ENCODE data around the gene MICU1.

GRCh38 chr10:72564596-72564995 lies 61.3 kb downstream of the MICU1 start:
- no peak for TF ChIP-seq CTCF (optimal IDR thresholded peaks at IDR 0.05 in 1 of 3, IDR thresholded peaks at IDR 0.05 in 1 of 3, conservative IDR thresholded peaks at IDR 0.05 in 1 of 3; ENCODE audit: extremely low read depth in 1 of 3, insufficient read depth in 2 of 3, low read length in 3 of 3)
- no peak for TF ChIP-seq EZH2 (IDR thresholded peaks at IDR 0.05; ENCODE audit: low read length)

Data from keratinocyte (primary cell).